Osteocyte (in vitro differentiated cells): Measurements from ENCODE around the gene ATP6V1C2. TPM values are rescaled to one million over a fixed set of nuclear protein-coding genes. Genes with fewer than 3 reads are reported as not detected.

ENCODE experiments used
- DNase-seq: peaks from one replicate; pipeline ENCODE4 v3.0.0; 2021; ENCODE audit warnings: mixed read lengths; ENCODE audit not compliant: unreplicated experiment; ENCODE audit errors: extremely low spot score
- H3K27ac Mint-ChIP-seq: one replicate; pipeline ENCODE4 v1.8.0; 2021; ENCODE audit warnings: mild to moderate bottlenecking, mixed read lengths; ENCODE audit not compliant: unreplicated experiment
- H3K27me3 Mint-ChIP-seq: one replicate; pipeline ENCODE4 v1.8.0; 2021; ENCODE audit warnings: mixed read lengths; ENCODE audit not compliant: unreplicated experiment
- H3K36me3 Mint-ChIP-seq: one replicate; pipeline ENCODE4 v1.8.0; 2021; ENCODE audit warnings: mixed read lengths; ENCODE audit not compliant: unreplicated experiment
- H3K4me1 Mint-ChIP-seq: one replicate; pipeline ENCODE4 v1.8.0; 2021; ENCODE audit warnings: mixed read lengths; ENCODE audit not compliant: unreplicated experiment
- H3K4me3 Mint-ChIP-seq: one replicate; pipeline ENCODE4 v1.8.0; 2021; ENCODE audit warnings: mild to moderate bottlenecking, moderate library complexity, mixed read lengths; ENCODE audit not compliant: unreplicated experiment
- H3K9me3 Mint-ChIP-seq: one replicate; pipeline ENCODE4 v1.8.0; 2021; ENCODE audit warnings: mixed read lengths; ENCODE audit not compliant: unreplicated experiment
- CTCF ChIP-seq: fragments of 200-600 bp; sonication (generic); IDR thresholded peaks from 2 replicates; pipeline ENCODE4 v1.5.0; 2021; ENCODE audit warnings: antibody characterized with exemption, mild to moderate bottlenecking, moderate library complexity
- total RNA-seq: library from RNA; stranded (reverse); gene quantifications from 2 replicates; pipeline ENCODE4 v1.2.1, GENCODE V29; 2021

Gene ATP6V1C2
- total RNA-seq, 1 donor from 2014 or later, result not detected

DNA sequence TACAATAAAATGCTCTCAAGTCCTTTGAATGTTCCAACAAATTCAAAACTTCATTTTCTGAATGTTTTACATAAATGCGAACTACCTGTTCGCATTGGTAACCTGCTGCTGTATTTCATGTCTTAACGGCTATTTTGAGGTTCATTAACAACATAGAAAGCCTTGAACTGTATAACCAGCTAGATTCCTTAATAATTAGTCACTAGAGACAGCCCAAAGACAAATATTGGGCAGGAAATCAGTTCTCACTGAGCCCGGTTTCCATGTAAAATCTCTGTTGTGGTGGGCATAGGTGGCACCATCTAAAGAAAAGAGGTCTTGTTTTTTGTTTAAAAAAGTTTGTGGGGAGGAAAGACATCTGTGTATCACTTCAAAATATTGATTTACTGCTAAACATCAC is 62.0 kb downstream of the ATP6V1C2 start:
- no peak for DNase-seq
- no peak overlapping the region for H3K4me3 Mint-ChIP-seq
- no peak for TF ChIP-seq CTCF
- H3K27ac Mint-ChIP-seq, result no peak overlapping the region
- peaks cover 7% of the 10 kb centered on the region for H3K4me1 Mint-ChIP-seq
- H3K9me3 Mint-ChIP-seq, result no peaks in the 10 kb centered on the region
- peaks cover 59% of the 10 kb centered on the region for H3K36me3 Mint-ChIP-seq
- no peaks in the 10 kb centered on the region for H3K27me3 Mint-ChIP-seq

DNA sequence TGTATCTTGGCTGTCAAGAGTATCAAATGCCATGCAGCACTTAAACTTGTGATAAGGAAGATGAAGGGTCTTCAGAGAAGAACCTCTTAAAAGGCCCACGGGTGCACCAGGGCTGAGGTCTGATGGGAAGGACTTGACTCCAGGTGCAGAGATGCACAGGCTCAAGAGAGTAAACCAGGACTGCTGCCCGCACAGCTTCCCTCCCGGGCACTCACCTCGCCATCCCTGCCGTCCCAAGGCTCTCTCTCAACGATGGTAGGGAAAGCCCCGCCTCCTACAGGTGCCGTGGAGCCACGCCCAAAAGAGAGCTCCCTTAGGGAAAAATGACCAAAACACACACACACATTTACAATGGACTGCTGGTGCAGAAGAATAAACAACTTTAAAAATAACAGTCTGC is 63.3 kb downstream of the ATP6V1C2 start:
- DNase-seq, result peak; percentile 64
- Mint-ChIP-seq H3K4me1 (peaks cover 7% of the 10 kb centered on the region), H3K4me3 (no peak overlapping the region), H3K9me3 (no peaks in the 10 kb centered on the region), H3K36me3 (peaks cover 68% of the 10 kb centered on the region), H3K27ac (no peak overlapping the region), H3K27me3 (no peaks in the 10 kb centered on the region)
- TF ChIP-seq CTCF, result no peak

DNA sequence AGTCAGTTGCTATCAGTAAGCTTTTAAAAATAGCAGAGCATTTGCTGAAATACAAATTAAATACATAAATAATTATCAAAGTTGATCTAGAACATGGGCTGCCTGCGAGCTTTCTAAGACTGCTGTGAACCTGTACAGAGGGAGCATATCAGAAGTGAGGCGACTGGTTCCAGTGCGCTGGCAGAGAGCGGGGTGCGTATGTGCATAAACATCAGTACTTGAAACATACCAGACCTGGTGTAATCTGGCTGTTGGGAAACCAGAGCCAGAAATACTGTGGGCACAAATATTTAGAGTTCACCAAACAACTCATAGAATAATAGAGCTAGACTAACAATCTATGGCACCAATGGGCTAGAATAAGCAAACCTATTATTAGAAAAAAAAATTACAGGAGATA is 63.8 kb downstream of the ATP6V1C2 start:
- peak; percentile 48 for DNase-seq
- no peak overlapping the region for H3K4me3 Mint-ChIP-seq
- H3K9me3 Mint-ChIP-seq, result no peaks in the 10 kb centered on the region
- peaks cover 65% of the 10 kb centered on the region for H3K36me3 Mint-ChIP-seq
- peaks cover 7% of the 10 kb centered on the region for H3K4me1 Mint-ChIP-seq
- H3K27me3 Mint-ChIP-seq, result no peaks in the 10 kb centered on the region
- no peak for TF ChIP-seq CTCF
- H3K27ac Mint-ChIP-seq, result no peak overlapping the region

GRCh38 chr2:10786240-10786982 is 65.0 kb downstream of the ATP6V1C2 start:
- Mint-ChIP-seq H3K4me3 (no peak overlapping the region), H3K4me1 (peaks cover 7% of the 10 kb centered on the region), H3K27me3 (no peaks in the 10 kb centered on the region), H3K9me3 (no peaks in the 10 kb centered on the region), H3K36me3 (peaks cover 71% of the 10 kb centered on the region), H3K27ac (no peak overlapping the region)
- TF ChIP-seq CTCF, result no peak
- DNase-seq, result peak; percentile 62

DNA sequence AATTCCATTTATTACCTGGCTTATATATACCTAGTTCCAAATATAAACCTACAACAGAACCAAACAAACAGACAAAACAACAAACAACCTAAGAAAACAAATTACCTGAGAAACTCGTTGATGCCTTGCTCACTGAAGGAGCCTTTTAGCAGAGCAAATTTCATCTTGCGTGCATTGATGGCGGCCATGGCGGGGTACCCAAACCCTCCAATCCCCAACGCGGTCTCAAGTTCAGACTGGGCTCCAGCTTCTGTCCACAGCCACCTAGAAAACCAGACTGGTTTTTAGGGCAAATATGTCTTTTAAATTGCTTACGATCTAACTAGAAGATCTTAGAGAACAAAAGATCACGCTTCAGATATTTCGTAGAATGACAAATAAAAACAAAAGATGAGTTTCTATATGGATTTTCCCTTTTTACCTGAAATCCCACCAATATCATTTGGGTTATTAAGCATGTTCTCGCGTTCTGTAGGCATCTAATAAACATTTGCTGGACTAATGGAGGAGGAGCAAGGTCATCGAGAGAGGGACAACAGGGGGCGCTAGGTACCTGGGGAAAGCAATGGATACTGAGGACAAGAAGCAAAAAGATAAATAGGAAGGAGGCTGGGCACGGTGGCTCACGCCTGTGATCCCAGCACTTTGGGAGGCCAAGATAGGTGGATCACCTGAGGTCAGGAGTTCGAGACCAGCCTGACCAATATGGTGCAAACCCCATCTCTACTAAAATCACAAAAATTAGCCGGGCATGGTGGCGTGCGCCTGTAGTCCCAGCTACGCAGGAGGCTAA is 65.9 kb downstream of the ATP6V1C2 start:
- Mint-ChIP-seq H3K9me3 (no peaks in the 10 kb centered on the region), H3K4me1 (peaks cover 7% of the 10 kb centered on the region), H3K27ac (no peak overlapping the region), H3K27me3 (no peaks in the 10 kb centered on the region), H3K36me3 (peaks cover 74% of the 10 kb centered on the region), H3K4me3 (no peak overlapping the region)
- peak; percentile 72 for DNase-seq
- no peak for TF ChIP-seq CTCF
